ENCODE measurements around the gene SH3PXD2A. TPM values are rescaled to one million over a fixed set of nuclear protein-coding genes. Genes with fewer than 3 reads are reported as not detected.

The SH3PXD2A gene
- total and polyA plus RNA-seq, 3 experiments from 2014 or later: 0.48 to 8.0 (median 7.7) TPM

GRCh38 chr10:103668351-103669242 is 186.8 kb downstream of the SH3PXD2A start:
- Histone ChIP-seq H3K4me3 (ENCODE audit: low read length) (peak overlapping the region; percentile 19), H3K9me3 (ENCODE audit: low read length) (no peaks in the 10 kb centered on the region), H3K4me1 (ENCODE audit: insufficient read depth, low read length) (peaks cover 11% of the 10 kb centered on the region), H3K36me3 (ENCODE audit: insufficient read depth, low read length) (no peaks in the 10 kb centered on the region), H3K27me3 (ENCODE audit: insufficient read depth, low read length, poor library complexity, severe bottlenecking) (no peaks in the 10 kb centered on the region), H3K27ac (ENCODE audit: low read depth, low read length) (peak overlapping the region; percentile 9)
- H3K27me3 Mint-ChIP-seq: peaks cover 0 to 2% of the 10 kb centered on the region in 2 donors
- peak in 1 of 5 donors; percentile 5 for DNase-seq
- peak overlapping the region in 5 of 7 donors; percentile 54 to 78 (median 70) for H3K4me3 Mint-ChIP-seq
- ChIA-PET POLR2A (interaction anchor here (0.6 kb wide), 2 partner anchors 62 to 84 kb away, joined by 3 to 8 read pairs; no protein-coding TSS in a partner anchor), CTCF (interaction anchor here (1.9 to 2.5 kb wide), 2 partner anchors 10 to 17 kb away, joined by 7 to 14 read pairs; no protein-coding TSS in a partner anchor)
- H3K27ac Mint-ChIP-seq: peak overlapping the region in 4 of 8 donors; percentile 72 to 90 (median 80)
- H3K36me3 Mint-ChIP-seq: peaks cover 0 to 2% (median 0%) of the 10 kb centered on the region in 3 donors
- no peaks in the 10 kb centered on the region for H3K9me3 Mint-ChIP-seq
- H3K4me1 Mint-ChIP-seq: peaks cover 13 to 21% (median 14%) of the 10 kb centered on the region in 3 donors

DNA sequence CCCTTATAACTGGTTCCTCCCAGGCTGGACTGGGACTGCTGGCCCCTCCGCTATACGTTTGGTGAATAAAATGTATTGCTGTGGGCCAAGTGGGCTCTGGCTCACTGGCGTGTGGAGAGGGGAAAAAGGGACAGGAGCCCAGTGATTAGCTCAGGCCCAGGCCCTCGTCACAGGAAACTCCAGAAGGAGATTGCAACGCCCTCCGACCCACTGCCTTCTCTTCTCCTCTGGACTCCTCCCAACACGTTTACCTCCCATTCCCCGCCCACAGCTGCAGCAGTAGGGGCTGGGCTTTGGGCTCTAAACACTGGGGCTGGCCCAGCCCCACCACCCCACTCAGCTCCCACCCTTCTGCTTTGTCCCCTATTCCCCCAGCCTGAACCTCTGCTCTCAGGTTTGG is 188.0 kb downstream of the SH3PXD2A start:
- Mint-ChIP-seq H3K36me3 (peaks cover 0 to 2% (median 0%) of the 10 kb centered on the region in 3 donors), H3K4me1 (peaks cover 16 to 26% (median 18%) of the 10 kb centered on the region in 3 donors), H3K9me3 (no peaks in the 10 kb centered on the region), H3K27me3 (peaks cover 0 to 2% of the 10 kb centered on the region in 2 donors), H3K27ac (no peak overlapping the region), H3K4me3 (peak overlapping the region in 1 of 7 donors; percentile 31)
- no peak overlapping the region for H3K4me3 ChIP-seq (ENCODE audit: low read length)
- no peaks in the 10 kb centered on the region for H3K9me3 ChIP-seq (ENCODE audit: low read length)
- POLR2A ChIA-PET: no interaction called here
- CTCF ChIA-PET: interaction anchor here (1.9 to 2.5 kb wide), 2 partner anchors 12 to 18 kb away, joined by 7 to 14 read pairs; no protein-coding TSS in a partner anchor
- H3K27ac ChIP-seq (ENCODE audit: low read depth, low read length): no peak overlapping the region
- H3K4me1 ChIP-seq (ENCODE audit: insufficient read depth, low read length): peaks cover 11% of the 10 kb centered on the region
- H3K36me3 ChIP-seq (ENCODE audit: insufficient read depth, low read length): no peaks in the 10 kb centered on the region
- DNase-seq: no peak
- no peaks in the 10 kb centered on the region for H3K27me3 ChIP-seq (ENCODE audit: insufficient read depth, low read length, poor library complexity, severe bottlenecking)

- no peaks in the 10 kb centered on the region for H3K36me3 ChIP-seq (ENCODE audit: insufficient read depth, low read length)
- H3K4me3 Mint-ChIP-seq: peak overlapping the region in 1 of 7 donors; percentile 31
- no peak overlapping the region for H3K27ac ChIP-seq (ENCODE audit: low read depth, low read length)
- peaks cover 16 to 29% (median 18%) of the 10 kb centered on the region in 3 donors for H3K4me1 Mint-ChIP-seq
- POLR2A ChIA-PET: no interaction called here
- no peaks in the 10 kb centered on the region for H3K27me3 ChIP-seq (ENCODE audit: insufficient read depth, low read length, poor library complexity, severe bottlenecking)
- CTCF ChIA-PET: interaction anchor here (1.9 to 2.5 kb wide), 2 partner anchors 12 to 19 kb away, joined by 7 to 14 read pairs; no protein-coding TSS in a partner anchor
- H3K27me3 Mint-ChIP-seq: peaks cover 0 to 2% of the 10 kb centered on the region in 2 donors
- no peak overlapping the region for H3K4me3 ChIP-seq (ENCODE audit: low read length)
- peaks cover 11% of the 10 kb centered on the region for H3K4me1 ChIP-seq (ENCODE audit: insufficient read depth, low read length)
- DNase-seq: no peak
- peak overlapping the region in 1 of 8 donors; percentile 31 for H3K27ac Mint-ChIP-seq
- no peaks in the 10 kb centered on the region for H3K9me3 Mint-ChIP-seq
- H3K36me3 Mint-ChIP-seq: peaks cover 0 to 2% (median 0%) of the 10 kb centered on the region in 3 donors
- no peaks in the 10 kb centered on the region for H3K9me3 ChIP-seq (ENCODE audit: low read length)
Measured at GRCh38 chr10:103666762-103667150, 188.6 kb downstream of the SH3PXD2A start.

GRCh38 chr10:103666087-103666761 is 189.2 kb downstream of the SH3PXD2A start:
- peaks cover 0 to 2% (median 0%) of the 10 kb centered on the region in 3 donors for H3K36me3 Mint-ChIP-seq
- H3K9me3 Mint-ChIP-seq: no peaks in the 10 kb centered on the region
- no peak overlapping the region for H3K4me3 ChIP-seq (ENCODE audit: low read length)
- ChIA-PET POLR2A (no interaction called here), CTCF (interaction anchor here (1.9 to 2.5 kb wide), 2 partner anchors 13 to 20 kb away, joined by 7 to 14 read pairs; no protein-coding TSS in a partner anchor)
- no peak for DNase-seq
- no peaks in the 10 kb centered on the region for H3K9me3 ChIP-seq (ENCODE audit: low read length)
- H3K4me1 Mint-ChIP-seq: peaks cover 16 to 34% (median 18%) of the 10 kb centered on the region in 3 donors
- no peaks in the 10 kb centered on the region for H3K36me3 ChIP-seq (ENCODE audit: insufficient read depth, low read length)
- H3K27ac ChIP-seq (ENCODE audit: low read depth, low read length): no peak overlapping the region
- peaks cover 11% of the 10 kb centered on the region for H3K4me1 ChIP-seq (ENCODE audit: insufficient read depth, low read length)
- H3K27me3 ChIP-seq (ENCODE audit: insufficient read depth, low read length, poor library complexity, severe bottlenecking): no peaks in the 10 kb centered on the region
- H3K27me3 Mint-ChIP-seq: peaks cover 0 to 2% of the 10 kb centered on the region in 2 donors
- H3K4me3 Mint-ChIP-seq: peak overlapping the region in 2 of 7 donors; percentile 4 to 77
- H3K27ac Mint-ChIP-seq: peak overlapping the region in 5 of 8 donors; percentile 3 to 56 (median 20)

DNA sequence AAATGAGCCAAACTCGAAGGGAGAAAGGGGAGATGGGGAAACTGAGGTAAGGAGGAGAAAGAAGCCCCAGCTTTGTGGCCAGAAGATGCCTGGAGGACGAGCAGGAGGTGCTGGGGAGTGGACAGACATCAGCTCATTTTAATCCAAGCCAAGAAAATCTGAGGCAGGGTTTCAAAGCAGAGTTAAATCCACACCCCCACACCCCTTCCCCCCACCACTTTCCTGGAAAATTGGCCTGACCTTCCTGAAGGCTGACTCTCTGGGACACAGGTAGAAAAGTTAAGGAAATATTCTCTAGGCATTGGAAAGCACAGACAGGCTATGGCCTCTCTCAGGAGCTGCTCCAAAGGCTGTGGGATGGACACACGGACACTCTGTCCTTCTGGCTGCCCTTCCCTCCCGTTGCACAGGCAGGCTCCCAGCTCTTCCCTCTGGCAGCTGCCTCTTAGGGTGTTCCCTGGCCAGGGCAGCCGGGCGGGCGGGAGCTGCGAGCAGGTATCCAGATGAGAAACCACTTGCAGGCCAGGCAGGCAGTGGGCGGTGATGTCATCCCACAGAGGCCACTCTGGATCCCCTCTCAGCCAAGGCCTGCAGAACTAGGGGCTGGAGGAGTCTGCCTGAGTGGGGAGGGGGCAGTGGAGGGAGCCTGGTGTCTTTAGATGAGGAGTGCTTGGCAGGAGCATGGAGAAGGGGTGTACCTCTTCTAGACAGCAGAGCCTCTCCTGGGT is 190.1 kb downstream of the SH3PXD2A start:
- Mint-ChIP-seq H3K36me3 (peaks cover 0 to 3% (median 0%) of the 10 kb centered on the region in 3 donors), H3K9me3 (no peaks in the 10 kb centered on the region), H3K27me3 (peaks cover 0 to 2% of the 10 kb centered on the region in 2 donors), H3K4me1 (peaks cover 16 to 39% (median 18%) of the 10 kb centered on the region in 3 donors), H3K4me3 (no peak overlapping the region), H3K27ac (peak overlapping the region in 4 of 8 donors; percentile 3 to 64 (median 40))
- peaks cover 11% of the 10 kb centered on the region for H3K4me1 ChIP-seq (ENCODE audit: insufficient read depth, low read length)
- ChIA-PET CTCF (interaction anchor here (0.7 to 1.3 kb wide), 2 partner anchors 21 to 60 kb away, joined by 3 read pairs; no protein-coding TSS in a partner anchor), POLR2A (no interaction called here)
- H3K27ac ChIP-seq (ENCODE audit: low read depth, low read length): no peak overlapping the region
- no peak for DNase-seq
- H3K36me3 ChIP-seq (ENCODE audit: insufficient read depth, low read length): no peaks in the 10 kb centered on the region
- H3K9me3 ChIP-seq (ENCODE audit: low read length): no peaks in the 10 kb centered on the region
- no peak overlapping the region for H3K4me3 ChIP-seq (ENCODE audit: low read length)
- no peaks in the 10 kb centered on the region for H3K27me3 ChIP-seq (ENCODE audit: insufficient read depth, low read length, poor library complexity, severe bottlenecking)

GRCh38 chr10:103663802-103664201 is 191.6 kb downstream of the SH3PXD2A start:
- H3K27ac ChIP-seq (ENCODE audit: low read depth, low read length): no peak overlapping the region
- H3K9me3 ChIP-seq (ENCODE audit: low read length): no peaks in the 10 kb centered on the region
- no peaks in the 10 kb centered on the region for H3K9me3 Mint-ChIP-seq
- ChIA-PET CTCF (interaction anchor here (1.3 kb wide), 1 partner anchor 58 kb away, joined by 3 read pairs; no protein-coding TSS in a partner anchor), POLR2A (no interaction called here)
- H3K4me3 ChIP-seq (ENCODE audit: low read length): no peak overlapping the region
- H3K4me3 Mint-ChIP-seq: no peak overlapping the region
- peaks cover 8% of the 10 kb centered on the region for H3K4me1 ChIP-seq (ENCODE audit: insufficient read depth, low read length)
- peaks cover 14 to 37% (median 22%) of the 10 kb centered on the region in 3 donors for H3K4me1 Mint-ChIP-seq
- no peaks in the 10 kb centered on the region for H3K27me3 ChIP-seq (ENCODE audit: insufficient read depth, low read length, poor library complexity, severe bottlenecking)
- no peak for DNase-seq
- peaks cover 0 to 2% of the 10 kb centered on the region in 2 donors for H3K27me3 Mint-ChIP-seq
- H3K36me3 Mint-ChIP-seq: peaks cover 0 to 9% (median 0%) of the 10 kb centered on the region in 3 donors
- H3K27ac Mint-ChIP-seq: peak overlapping the region in 1 of 8 donors; percentile 14
- H3K36me3 ChIP-seq (ENCODE audit: insufficient read depth, low read length): no peaks in the 10 kb centered on the region

GRCh38 chr10:103663236-103663635 is 192.1 kb downstream of the SH3PXD2A start:
- H3K4me3 Mint-ChIP-seq: peak overlapping the region in 3 of 7 donors; percentile 8 to 68 (median 61)
- H3K27ac Mint-ChIP-seq: peak overlapping the region; percentile 28 to 79 (median 68)
- Histone ChIP-seq H3K27me3 (ENCODE audit: insufficient read depth, low read length, poor library complexity, severe bottlenecking) (no peaks in the 10 kb centered on the region), H3K9me3 (ENCODE audit: low read length) (no peaks in the 10 kb centered on the region), H3K4me3 (ENCODE audit: low read length) (no peak overlapping the region), H3K27ac (ENCODE audit: low read depth, low read length) (no peak overlapping the region), H3K4me1 (ENCODE audit: insufficient read depth, low read length) (peaks cover 6% of the 10 kb centered on the region), H3K36me3 (ENCODE audit: insufficient read depth, low read length) (no peaks in the 10 kb centered on the region)
- peaks cover 0 to 2% of the 10 kb centered on the region in 2 donors for H3K27me3 Mint-ChIP-seq
- DNase-seq: no peak
- peaks cover 0 to 14% (median 4%) of the 10 kb centered on the region in 3 donors for H3K36me3 Mint-ChIP-seq
- H3K9me3 Mint-ChIP-seq: no peaks in the 10 kb centered on the region
- POLR2A ChIA-PET: no interaction called here
- CTCF ChIA-PET: interaction anchor here (5.9 kb wide), 1 partner anchor 23 kb away, joined by 37 read pairs; no protein-coding TSS in a partner anchor
- peaks cover 11 to 31% (median 18%) of the 10 kb centered on the region in 3 donors for H3K4me1 Mint-ChIP-seq

Measured in CD8-positive, alpha-beta memory T cell (primary cell).